Measurements from ENCODE around the gene NLRC5. TPM values are rescaled to one million over a fixed set of nuclear protein-coding genes. Genes with fewer than 3 reads are reported as not detected.

The NLRC5 gene
- total RNA-seq, 1 donor from 2014 or later = not detected

- Mint-ChIP-seq H3K36me3 (no peaks in the 10 kb centered on the region), H3K9me3 (no peaks in the 10 kb centered on the region), H3K4me1 (peaks cover 5% of the 10 kb centered on the region), H3K27me3 (ENCODE audit: insufficient read depth, low read depth) (peaks cover 12% of the 10 kb centered on the region), H3K4me3 (no peak overlapping the region), H3K27ac (no peak overlapping the region)
- TF ChIP-seq EZH2phosphoT487 (IDR thresholded peaks at IDR 0.05) (no peak), EZH2 (IDR thresholded peaks at IDR 0.05) (no peak), CTCF (IDR thresholded peaks at IDR 0.05) (no peak)
- H3K4me1 ChIP-seq = no peaks in the 10 kb centered on the region
- H3F3A ChIP-seq (ENCODE audit: low read depth) = no peaks in the 10 kb centered on the region
- no peak overlapping the region for H2AFZ ChIP-seq (replicated peaks)
- H3K9ac ChIP-seq = no peak overlapping the region
- no peaks in the 10 kb centered on the region for H3K36me3 ChIP-seq
- no peak overlapping the region for H3K4me2 ChIP-seq
- no peak overlapping the region for H3K27ac ChIP-seq
- H3K79me2 ChIP-seq (ENCODE audit: low read depth) = no peaks in the 10 kb centered on the region
- no peaks in the 10 kb centered on the region for H4K20me1 ChIP-seq (ENCODE audit: low read depth)
- no peak overlapping the region for H3K4me3 ChIP-seq
- H3K27me3 ChIP-seq = no peaks in the 10 kb centered on the region
- no peak for DNase-seq (ENCODE audit: low spot score)
- no peaks in the 10 kb centered on the region for H3K9me3 ChIP-seq (ENCODE audit: low read depth)
Observed at GRCh38 chr16:57009643-57010170, 20.4 kb downstream of the NLRC5 start.

GRCh38 chr16:57012353-57012752 is 23.0 kb downstream of the NLRC5 start:
- Histone ChIP-seq H4K20me1 (ENCODE audit: low read depth) (no peaks in the 10 kb centered on the region), H3K4me2 (no peak overlapping the region), H3F3A (ENCODE audit: low read depth) (no peaks in the 10 kb centered on the region), H2AFZ (replicated peaks) (no peak overlapping the region), H3K9ac (no peak overlapping the region), H3K79me2 (ENCODE audit: low read depth) (no peaks in the 10 kb centered on the region), H3K4me3 (no peak overlapping the region), H3K27ac (no peak overlapping the region), H3K36me3 (no peaks in the 10 kb centered on the region), H3K4me1 (no peaks in the 10 kb centered on the region), H3K27me3 (no peaks in the 10 kb centered on the region), H3K9me3 (ENCODE audit: low read depth) (no peaks in the 10 kb centered on the region)
- H3K4me1 Mint-ChIP-seq = peaks cover 5% of the 10 kb centered on the region
- TF ChIP-seq CTCF (IDR thresholded peaks at IDR 0.05) (peak; percentile 19), EZH2 (IDR thresholded peaks at IDR 0.05) (no peak)
- H3K9me3 Mint-ChIP-seq = no peaks in the 10 kb centered on the region
- no peak overlapping the region for H3K4me3 Mint-ChIP-seq
- no peak overlapping the region for H3K27ac Mint-ChIP-seq
- DNase-seq (ENCODE audit: low spot score) = peak; percentile 40
- H3K36me3 Mint-ChIP-seq = no peaks in the 10 kb centered on the region
- H3K27me3 Mint-ChIP-seq (ENCODE audit: insufficient read depth, low read depth) = peaks cover 6% of the 10 kb centered on the region

GRCh38 chr16:57013229-57013628 is 23.9 kb downstream of the NLRC5 start:
- no peaks in the 10 kb centered on the region for H3K36me3 ChIP-seq
- no peaks in the 10 kb centered on the region for H3K27me3 ChIP-seq
- no peaks in the 10 kb centered on the region for H3F3A ChIP-seq (ENCODE audit: low read depth)
- no peak for TF ChIP-seq EZH2phosphoT487 (IDR thresholded peaks at IDR 0.05)
- TF ChIP-seq CTCF (IDR thresholded peaks at IDR 0.05) = no peak
- TF ChIP-seq EZH2 (IDR thresholded peaks at IDR 0.05) = no peak
- H3K9me3 Mint-ChIP-seq = no peaks in the 10 kb centered on the region
- DNase-seq (ENCODE audit: low spot score) = no peak
- no peaks in the 10 kb centered on the region for H3K4me1 ChIP-seq
- H2AFZ ChIP-seq (replicated peaks) = no peak overlapping the region
- no peak overlapping the region for H3K4me3 Mint-ChIP-seq
- no peaks in the 10 kb centered on the region for H3K79me2 ChIP-seq (ENCODE audit: low read depth)
- H3K36me3 Mint-ChIP-seq = no peaks in the 10 kb centered on the region
- peaks cover 6% of the 10 kb centered on the region for H3K27me3 Mint-ChIP-seq (ENCODE audit: insufficient read depth, low read depth)
- no peak overlapping the region for H3K27ac Mint-ChIP-seq
- no peak overlapping the region for H3K27ac ChIP-seq
- peaks cover 5% of the 10 kb centered on the region for H3K4me1 Mint-ChIP-seq
- no peaks in the 10 kb centered on the region for H4K20me1 ChIP-seq (ENCODE audit: low read depth)
- H3K9ac ChIP-seq = no peak overlapping the region
- H3K4me3 ChIP-seq = no peak overlapping the region
- no peaks in the 10 kb centered on the region for H3K9me3 ChIP-seq (ENCODE audit: low read depth)
- H3K4me2 ChIP-seq = no peak overlapping the region

All from neural progenitor cell (in vitro differentiated cells).